Measurements from ENCODE around the gene OGFR. TPM values are rescaled to one million over a fixed set of nuclear protein-coding genes. Genes with fewer than 3 reads are reported as not detected.

OGFR gene
- total and polyA plus RNA-seq, 2 donors (not counting 1 experiment from before 2014, with no cell fraction given): 71.7 to 102 TPM

- intact Hi-C loops (cut with micrococcal nuclease): no loop called here
- H3K27me3 Mint-ChIP-seq: no peaks in the 10 kb centered on the region
- DNase-seq: no peak
- H3K36me3 ChIP-seq (replicated peaks in 1 of 2; ENCODE audit: control extremely low read depth in 1 of 2, control insufficient read depth in 1 of 2, extremely low read depth in 1 of 2, insufficient read depth in 2 of 2, low read length in 1 of 2): no peaks in the 10 kb centered on the region
- no peaks in the 10 kb centered on the region for H3K79me2 ChIP-seq (ENCODE audit: control insufficient read depth, insufficient read depth, low read length)
- H2AFZ ChIP-seq (ENCODE audit: insufficient read depth, low read depth, low read length, poor library complexity, severe bottlenecking): no peak overlapping the region
- no peak overlapping the region for H3K4me3 ChIP-seq (ENCODE audit: control extremely low read depth in 1 of 5, extremely low read depth in 1 of 5, insufficient read depth in 1 of 5, low read depth in 2 of 5, low read length in 4 of 5)
- TF ChIP-seq CTCF (IDR thresholded peaks at IDR 0.05) (no peak), EZH2 (IDR thresholded peaks at IDR 0.05; ENCODE audit: borderline replicate concordance, insufficient read depth, low read depth, low read length, poor library complexity, severe bottlenecking) (no peak)
- H3K4me3 Mint-ChIP-seq: no peak overlapping the region
- CTCF ChIA-PET: interaction anchor here (1.6 kb wide), 1 partner anchor 145 kb away, joined by 4 read pairs; the partner anchor contains the start of gene SLCO4A1
- no peak overlapping the region for H3K27ac Mint-ChIP-seq
- H3K9me3 Mint-ChIP-seq (ENCODE audit: insufficient read depth): no peaks in the 10 kb centered on the region
- peaks cover 0 to 10% of the 10 kb centered on the region in 2 donors for H3K4me1 ChIP-seq (ENCODE audit: control insufficient read depth in 2 of 2, insufficient read depth in 2 of 2, low read length in 2 of 2)
- no peak overlapping the region for H3K4me2 ChIP-seq (replicated peaks; ENCODE audit: low read depth, low read length, poor library complexity, severe bottlenecking)
- H3K9me3 ChIP-seq (ENCODE audit: control extremely low read depth in 1 of 3, control insufficient read depth in 2 of 3, insufficient read depth in 1 of 3, low read length in 2 of 3): no peaks in the 10 kb centered on the region
- POLR2A ChIA-PET: no interaction called here
- WGBS (ENCODE audit: insufficient coverage): 40% methylated on average over 6 of the region's 7 CpGs
- H3K27me3 ChIP-seq (replicated peaks in 1 of 4; ENCODE audit: control extremely low read depth in 1 of 4, control insufficient read depth in 3 of 4, insufficient read depth in 4 of 4, low read length in 3 of 4): no peaks in the 10 kb centered on the region
- peaks cover 5% of the 10 kb centered on the region for H3K4me1 Mint-ChIP-seq
- no peak for ATAC-seq (ENCODE audit: low read depth)
- no peak overlapping the region for H3K9ac ChIP-seq (ENCODE audit: low read length)
- no peak overlapping the region for H3K27ac ChIP-seq (ENCODE audit: low read length in 2 of 2)
- no peaks in the 10 kb centered on the region for H4K20me1 ChIP-seq (ENCODE audit: control insufficient read depth, insufficient read depth, low read length, poor library complexity, severe bottlenecking)
These were observed 17.3 kb upstream of the OGFR start for GRCh38 chr20:62787321-62787720.

GRCh38 chr20:62787866-62788265 lies 16.8 kb upstream of the OGFR start:
- no peak for ATAC-seq (ENCODE audit: low read depth)
- intact Hi-C loops (cut with micrococcal nuclease): no loop called here
- WGBS (ENCODE audit: insufficient coverage): 91% methylated on average over 5 of the region's 5 CpGs

More at GRCh38 chr20:62787866-62788265, 16.8 kb upstream of the OGFR start:
- H3K4me1 ChIP-seq (ENCODE audit: control insufficient read depth in 2 of 2, insufficient read depth in 2 of 2, low read length in 2 of 2): peaks cover 0 to 11% of the 10 kb centered on the region in 2 donors
- H3K4me1 Mint-ChIP-seq: peaks cover 8% of the 10 kb centered on the region
- no peaks in the 10 kb centered on the region for H3K9me3 Mint-ChIP-seq (ENCODE audit: insufficient read depth)
- no peaks in the 10 kb centered on the region for H3K36me3 ChIP-seq (replicated peaks in 1 of 2; ENCODE audit: control extremely low read depth in 1 of 2, control insufficient read depth in 1 of 2, extremely low read depth in 1 of 2, insufficient read depth in 2 of 2, low read length in 1 of 2)
- no peak for DNase-seq
- no peak overlapping the region for H3K27ac ChIP-seq (ENCODE audit: low read length in 2 of 2)
- H4K20me1 ChIP-seq (ENCODE audit: control insufficient read depth, insufficient read depth, low read length, poor library complexity, severe bottlenecking): no peaks in the 10 kb centered on the region
- no peak overlapping the region for H3K9ac ChIP-seq (ENCODE audit: low read length)
- TF ChIP-seq EZH2 (IDR thresholded peaks at IDR 0.05; ENCODE audit: borderline replicate concordance, insufficient read depth, low read depth, low read length, poor library complexity, severe bottlenecking): no peak
- no peak for TF ChIP-seq CTCF (IDR thresholded peaks at IDR 0.05)
- H3K27me3 ChIP-seq (replicated peaks in 1 of 4; ENCODE audit: control extremely low read depth in 1 of 4, control insufficient read depth in 3 of 4, insufficient read depth in 4 of 4, low read length in 3 of 4): no peaks in the 10 kb centered on the region
- no peak overlapping the region for H3K27ac Mint-ChIP-seq
- ChIA-PET CTCF (interaction anchor here (0.8 to 2.4 kb wide), 3 partner anchors 21 to 170 kb away, joined by 3 to 10 read pairs (median 4); partner anchors contain the start of gene SLCO4A1), POLR2A (interaction anchor here (1.5 kb wide), 1 partner anchor 164 kb away, joined by 3 read pairs; no protein-coding TSS in a partner anchor)
- no peaks in the 10 kb centered on the region for H3K27me3 Mint-ChIP-seq
- no peak overlapping the region for H3K4me3 Mint-ChIP-seq
- no peaks in the 10 kb centered on the region for H3K79me2 ChIP-seq (ENCODE audit: control insufficient read depth, insufficient read depth, low read length)
- no peak overlapping the region for H3K4me2 ChIP-seq (replicated peaks; ENCODE audit: low read depth, low read length, poor library complexity, severe bottlenecking)
- H2AFZ ChIP-seq (ENCODE audit: insufficient read depth, low read depth, low read length, poor library complexity, severe bottlenecking): no peak overlapping the region
- no peaks in the 10 kb centered on the region for H3K9me3 ChIP-seq (ENCODE audit: control extremely low read depth in 1 of 3, control insufficient read depth in 2 of 3, insufficient read depth in 1 of 3, low read length in 2 of 3)
- no peak overlapping the region for H3K4me3 ChIP-seq (ENCODE audit: control extremely low read depth in 1 of 5, extremely low read depth in 1 of 5, insufficient read depth in 1 of 5, low read depth in 2 of 5, low read length in 4 of 5)

Measured in B cell (primary cell).